HG03460 (cell line): ENCODE data around the gene SLC1A3.

ENCODE experiments used
- ATAC-seq: cut with Tn5 transposase; IDR thresholded peaks from one replicate; pipeline ENCODE4 v1.9.1; 2021; ENCODE audit not compliant: unreplicated experiment

SLC1A3 gene

DNA sequence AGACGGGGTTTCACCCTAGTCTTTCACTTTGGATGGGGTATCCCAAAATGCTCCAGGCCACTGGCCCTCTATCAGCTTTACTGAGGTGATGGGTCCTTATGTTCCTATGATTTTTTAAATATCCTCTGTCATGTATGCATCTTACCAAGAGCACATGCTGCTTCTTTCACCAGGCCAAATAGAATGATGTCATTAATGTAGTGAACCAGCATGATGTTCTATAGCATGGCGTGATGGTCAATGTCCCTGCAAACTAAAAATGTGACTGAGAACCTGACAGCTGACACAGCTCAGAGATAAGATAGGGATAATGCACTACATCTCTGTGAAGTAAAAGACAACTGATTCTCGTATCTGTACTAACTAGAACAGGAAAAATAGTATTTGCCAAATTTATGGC is 103.6 kb downstream of the SLC1A3 start:
- ATAC-seq: no peak

DNA sequence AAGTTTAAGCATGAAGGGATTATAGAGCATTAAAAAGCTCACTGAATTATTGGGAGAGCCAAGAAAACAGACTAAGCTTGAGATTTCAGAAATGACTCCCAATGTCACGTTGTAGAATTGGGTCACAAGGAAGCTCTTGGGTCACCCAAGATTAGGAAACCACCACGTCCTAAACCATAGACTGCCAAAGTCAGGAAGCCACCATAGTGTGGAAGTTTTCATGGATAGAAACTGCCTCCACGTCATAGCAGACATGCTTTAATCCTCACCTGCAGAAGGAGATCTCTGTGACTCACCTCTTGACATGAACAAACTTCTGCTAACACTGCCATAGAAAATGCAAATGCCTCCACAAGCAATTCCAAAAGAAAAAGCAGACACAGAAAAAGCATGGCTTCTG is 106.3 kb downstream of the SLC1A3 start:
- no peak for ATAC-seq

DNA sequence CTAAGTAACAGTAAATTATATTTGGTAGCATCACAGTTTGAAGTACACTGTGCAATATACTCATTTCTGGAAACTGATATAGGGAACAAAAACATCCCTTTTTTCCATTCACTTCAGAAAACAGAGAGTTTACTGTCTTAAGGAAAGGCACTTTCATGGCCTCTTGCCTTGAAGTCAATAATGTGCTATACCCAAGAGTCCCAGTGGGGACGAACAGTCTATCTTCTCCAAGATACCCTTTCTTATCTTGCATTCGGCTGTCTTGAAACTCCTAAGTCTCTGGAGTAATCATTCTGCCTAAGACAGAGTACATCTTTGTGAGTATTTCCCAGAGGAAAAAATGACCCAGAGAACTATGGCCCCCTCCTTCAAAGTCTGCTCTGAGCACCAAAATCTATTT is 107.1 kb downstream of the SLC1A3 start:
- no peak for ATAC-seq

DNA sequence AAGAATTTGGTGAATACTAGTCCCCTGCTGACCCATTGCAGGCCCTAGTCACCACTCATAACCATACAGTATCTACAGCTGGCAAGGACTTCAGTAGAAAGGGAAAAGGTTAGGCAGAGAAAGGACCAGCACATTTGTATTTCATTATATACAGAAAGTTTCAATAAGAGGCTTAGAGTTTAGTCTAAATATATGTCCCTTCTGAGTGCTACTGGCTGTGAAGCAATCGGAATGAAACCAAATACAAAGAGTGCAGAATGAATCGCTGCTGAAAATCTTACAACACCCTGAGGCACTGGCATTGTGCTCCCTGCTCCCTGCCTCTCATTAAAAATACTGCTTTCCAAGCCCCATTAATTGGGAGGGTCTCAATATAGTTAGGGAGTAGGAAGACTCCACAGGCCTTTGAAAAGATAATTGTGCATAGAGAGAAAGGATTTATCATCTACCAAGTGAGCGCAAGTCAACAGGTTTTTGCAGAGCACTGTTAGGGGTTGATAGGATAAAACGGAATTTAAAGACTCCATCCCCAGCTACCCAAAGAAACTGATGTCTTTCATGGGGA is 110.8 kb downstream of the SLC1A3 start:
- ATAC-seq: no peak

DNA sequence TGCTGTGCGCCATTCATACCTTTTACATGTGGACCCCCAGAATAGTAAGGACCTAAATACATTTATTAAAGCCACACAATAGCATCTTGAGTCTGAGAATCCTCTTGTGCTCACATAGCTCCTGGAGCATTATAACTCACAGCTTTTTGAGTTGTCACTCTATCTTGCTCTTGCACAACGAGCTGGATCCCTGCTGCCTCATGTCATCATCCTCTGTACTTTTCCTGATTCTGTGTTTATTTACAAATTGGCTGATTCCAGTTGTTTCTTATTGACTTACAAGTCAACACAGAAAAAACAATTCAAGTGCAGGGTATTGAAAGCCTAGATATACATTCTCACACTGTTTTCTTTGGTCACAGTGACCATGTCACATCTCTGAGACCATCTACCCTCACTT is 112.9 kb downstream of the SLC1A3 start:
- no peak for ATAC-seq

DNA sequence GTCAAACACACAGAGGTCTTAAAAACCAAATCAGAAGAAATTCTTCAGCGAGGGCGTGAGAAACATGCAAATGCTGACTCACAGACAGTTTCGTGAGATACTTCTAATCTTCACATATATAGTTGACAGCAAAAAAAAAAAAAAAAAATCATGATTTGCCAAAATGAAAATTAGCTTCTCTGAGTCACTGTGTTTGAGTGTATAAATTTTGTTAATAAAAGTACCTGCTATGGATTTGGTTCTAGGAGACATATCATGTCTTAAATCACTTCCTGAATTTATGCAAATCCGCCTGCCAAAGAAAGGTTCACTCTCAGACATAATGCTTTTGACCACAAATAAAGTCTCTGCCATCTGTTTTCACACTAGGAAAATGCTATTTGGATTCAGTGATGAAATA is 114.3 kb downstream of the SLC1A3 start:
- ATAC-seq: no peak

DNA sequence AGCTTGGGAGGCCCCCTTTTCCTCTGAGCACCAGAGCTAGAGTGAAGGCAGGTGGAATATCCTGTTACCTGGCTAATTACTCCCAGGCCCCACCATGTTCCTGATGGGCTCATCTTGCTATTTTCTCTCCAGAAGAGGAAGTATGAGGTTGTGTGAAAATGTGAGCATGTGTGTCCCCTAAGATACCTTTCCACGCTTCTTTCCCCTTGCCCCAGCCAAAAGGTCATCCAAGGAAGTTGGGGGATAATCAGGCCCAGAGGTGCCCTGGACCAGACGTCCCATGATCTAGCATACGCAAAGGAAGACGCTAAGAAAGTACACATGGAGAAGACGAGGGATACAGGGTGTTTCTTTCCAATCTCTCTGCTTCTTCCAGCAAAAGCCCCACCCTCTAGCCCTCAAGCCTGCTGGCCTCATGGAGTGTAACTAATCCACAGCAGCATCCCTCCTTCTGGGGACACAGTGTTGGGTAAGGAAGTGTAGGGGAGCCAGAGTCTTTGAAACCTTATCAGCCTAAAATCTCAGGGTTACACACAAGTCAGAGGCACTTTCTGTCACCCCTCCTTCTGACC is 115.3 kb downstream of the SLC1A3 start:
- ATAC-seq: no peak

DNA sequence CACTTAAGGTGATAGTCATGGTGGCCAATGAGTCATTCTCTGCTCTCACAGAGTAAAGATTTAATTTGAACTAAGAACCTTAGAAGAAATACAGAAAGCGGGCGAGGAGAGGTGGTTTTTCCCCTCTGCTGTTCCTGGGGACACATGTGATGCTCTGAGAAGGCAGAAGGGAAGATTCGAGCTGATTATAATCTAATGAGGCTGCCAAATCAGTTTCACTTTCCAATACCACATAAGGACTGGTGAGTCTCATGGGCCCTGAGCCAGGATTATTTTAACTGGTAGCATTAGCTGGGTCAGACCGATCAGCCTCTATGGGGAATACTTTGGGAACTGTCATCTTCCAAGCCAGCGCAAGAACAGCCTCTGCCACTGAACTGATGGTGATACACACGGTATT is 116.5 kb downstream of the SLC1A3 start:
- no peak for ATAC-seq

DNA sequence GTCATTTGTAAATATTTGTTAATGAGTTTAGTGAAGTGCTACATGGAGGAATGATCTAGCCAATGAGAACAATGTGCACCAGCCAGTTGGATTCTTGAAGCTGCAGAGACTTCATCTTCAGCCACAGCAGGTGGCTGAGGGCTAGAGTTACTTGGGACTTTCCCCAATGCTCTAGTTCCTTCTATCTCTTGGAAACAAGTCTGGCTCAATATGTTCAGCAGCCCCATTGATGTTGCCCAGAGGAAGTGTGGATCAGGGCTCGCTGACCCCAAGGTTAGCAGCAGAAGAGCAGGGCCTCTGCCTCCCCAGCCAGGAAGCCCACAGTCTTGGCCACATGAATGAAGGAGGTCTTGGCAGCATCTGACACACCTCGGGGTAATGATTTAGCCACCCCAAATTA is 117.5 kb downstream of the SLC1A3 start:
- peak; percentile 54 for ATAC-seq

DNA sequence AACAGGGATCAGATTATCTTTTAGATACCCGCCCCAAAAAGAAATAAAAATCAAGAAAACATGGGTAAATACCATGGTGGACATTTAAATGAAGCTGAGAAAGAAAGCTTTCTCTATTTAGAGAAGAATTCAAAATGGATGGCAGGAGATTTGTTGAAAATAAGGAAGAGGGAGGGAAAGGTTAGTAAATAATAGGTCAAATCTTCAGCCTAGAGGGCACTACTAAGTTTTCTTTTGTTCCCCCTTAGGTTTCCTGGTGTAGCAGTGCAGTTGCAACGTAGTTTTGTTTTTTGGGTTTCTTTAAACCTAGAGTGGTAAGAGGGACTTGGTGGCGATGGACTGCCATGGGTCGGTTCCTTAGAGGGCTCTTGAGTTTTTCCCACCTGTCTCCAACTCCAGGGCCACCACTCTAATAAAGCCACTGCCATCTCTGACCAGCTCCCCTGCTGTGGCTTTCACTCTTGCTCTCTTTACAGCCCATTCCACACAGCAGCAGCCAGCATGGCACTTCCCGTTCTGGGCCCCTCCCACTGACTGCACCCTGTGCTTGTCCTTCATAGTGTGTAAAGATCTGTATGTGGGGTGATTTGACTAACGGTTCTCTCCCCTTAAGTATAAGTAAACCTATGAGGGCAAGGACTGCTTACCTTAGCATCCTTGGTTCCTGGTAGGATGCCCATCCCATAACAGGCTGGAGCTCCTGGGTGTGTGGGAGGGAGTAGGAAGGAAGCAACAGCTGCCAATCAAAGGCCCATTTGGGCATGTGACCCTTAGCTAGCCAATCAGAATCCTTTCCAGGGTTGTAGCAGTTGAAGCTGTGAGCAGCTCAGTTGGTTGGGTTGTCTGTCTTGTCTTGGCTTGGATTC is 118.3 kb downstream of the SLC1A3 start:
- peak; percentile 70 for ATAC-seq

DNA sequence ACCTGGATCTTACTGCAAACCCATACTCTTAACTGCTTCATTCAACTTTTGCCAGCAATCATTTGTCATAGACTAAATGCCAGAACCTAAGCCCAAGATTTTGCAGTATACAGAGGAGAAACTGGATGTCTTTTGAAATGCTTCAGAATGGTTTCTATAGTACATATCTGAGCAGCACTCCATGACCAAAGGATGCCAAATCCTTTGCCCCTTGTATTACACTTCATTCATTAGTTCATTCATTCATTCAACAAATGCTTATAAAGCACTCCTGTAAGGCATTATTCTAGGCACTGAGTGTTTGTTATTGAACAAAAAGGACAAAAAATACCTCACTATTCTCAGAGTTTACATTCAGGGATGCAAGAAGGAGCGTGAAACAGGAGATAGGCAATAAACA is 119.9 kb downstream of the SLC1A3 start:
- no peak for ATAC-seq

DNA sequence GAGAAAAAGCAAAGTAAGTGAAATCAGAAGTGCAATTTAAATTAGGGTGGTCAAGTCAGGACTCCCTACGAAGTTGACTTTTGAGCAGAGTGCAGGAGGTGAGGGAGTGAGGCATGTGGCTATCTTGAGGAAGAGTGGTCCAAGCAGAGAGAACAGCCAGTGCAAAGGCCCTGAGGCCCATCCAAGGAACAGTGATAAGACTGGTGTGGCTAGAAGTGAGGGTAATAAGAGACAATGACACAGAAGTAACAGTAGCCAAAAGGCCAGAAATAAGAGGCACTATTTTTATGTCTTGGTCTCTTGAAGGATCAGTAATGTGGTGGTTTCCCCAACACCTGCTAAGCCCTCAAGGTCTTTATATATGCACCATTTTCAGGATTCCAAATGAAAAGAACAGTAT is 120.4 kb downstream of the SLC1A3 start:
- no peak for ATAC-seq

DNA sequence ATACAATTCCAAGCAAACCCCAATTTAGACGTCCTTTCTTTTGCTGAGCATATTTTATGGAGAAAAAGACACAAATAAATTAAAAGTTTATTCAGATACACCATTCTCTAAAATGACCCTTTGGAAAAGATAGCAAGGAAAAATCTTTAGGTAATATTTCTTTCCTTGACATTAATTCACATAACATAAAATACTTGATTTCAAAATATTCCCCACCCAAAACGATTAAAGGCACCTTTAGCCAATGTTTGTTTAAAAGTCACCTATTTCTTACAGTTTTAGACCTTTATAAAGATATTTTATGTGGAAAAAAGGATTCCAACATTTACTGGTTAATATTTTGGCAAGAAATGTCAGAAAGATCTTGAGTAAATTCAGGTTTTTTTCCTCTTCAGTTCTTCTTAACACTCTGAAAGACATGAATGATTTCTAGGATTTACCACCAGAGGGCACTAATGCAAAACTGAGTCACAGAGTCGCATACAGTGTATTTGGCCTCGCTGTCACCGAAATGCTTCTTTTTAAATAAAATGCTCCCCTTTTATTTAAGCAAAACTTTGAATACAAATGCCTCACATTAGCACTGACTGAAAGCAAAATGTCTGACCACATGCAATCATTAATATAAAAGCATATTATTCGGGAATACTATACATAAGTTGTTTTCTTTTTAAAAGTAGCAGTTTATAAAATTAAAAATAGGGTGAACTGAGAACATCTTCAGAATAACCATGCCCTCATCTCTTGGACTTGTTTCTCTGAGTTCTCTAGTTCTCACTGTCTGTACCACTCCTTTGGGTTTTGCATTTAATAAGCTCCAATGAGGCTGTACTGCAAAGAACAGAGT is 122.5 kb downstream of the SLC1A3 start:
- ATAC-seq: no peak

DNA sequence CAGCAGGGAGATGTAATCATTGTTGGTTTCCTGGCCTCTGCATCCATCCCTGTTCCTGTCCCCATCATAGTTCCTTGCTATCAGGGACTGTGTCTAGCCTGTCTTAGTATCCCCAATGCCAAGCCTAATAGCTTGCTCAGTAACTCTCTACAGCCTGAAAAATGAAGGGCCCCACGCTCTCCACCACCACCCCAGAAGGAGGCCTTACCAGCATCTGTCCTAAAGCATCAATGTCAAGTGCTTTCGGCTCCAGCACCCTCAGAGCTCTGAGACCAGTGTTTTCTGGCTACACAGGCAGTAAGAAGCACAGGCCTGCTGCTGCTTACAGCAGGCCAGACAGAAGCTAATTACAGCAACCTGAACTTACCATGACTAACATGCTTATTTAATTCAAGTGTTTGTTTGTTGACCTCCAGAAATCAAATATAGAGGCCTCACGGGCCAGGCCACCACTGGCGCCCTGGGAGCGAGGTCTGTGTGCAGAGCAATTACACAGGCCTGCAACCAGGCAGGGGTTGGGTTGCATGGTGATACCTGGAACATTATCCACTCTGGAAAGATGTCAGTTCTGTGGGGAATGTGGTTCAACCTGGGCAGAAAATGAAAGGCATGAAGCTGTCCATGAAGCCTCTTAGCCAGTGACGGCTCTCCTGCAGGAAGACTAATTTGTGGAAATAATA is 124.3 kb downstream of the SLC1A3 start:
- no peak for ATAC-seq

DNA sequence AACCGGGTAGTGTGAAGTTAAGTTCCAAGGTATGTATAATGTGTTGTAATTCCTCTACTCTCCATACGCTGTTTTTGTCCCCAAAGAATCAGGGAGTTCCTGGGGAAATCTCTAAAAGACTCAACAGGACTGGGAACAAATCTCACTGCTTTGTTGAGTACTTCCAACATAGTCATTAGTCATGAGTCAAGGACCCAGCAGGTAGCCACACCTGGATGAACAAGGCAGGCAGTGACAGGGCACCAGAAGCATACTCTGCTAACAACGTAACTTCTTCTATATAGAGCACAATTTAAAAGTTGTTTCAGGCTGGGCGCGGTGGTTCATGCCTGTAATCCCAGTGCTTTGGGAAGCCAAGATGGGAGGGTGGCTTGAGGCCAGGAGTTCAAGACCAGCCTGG is 126.8 kb downstream of the SLC1A3 start:
- ATAC-seq: no peak

DNA sequence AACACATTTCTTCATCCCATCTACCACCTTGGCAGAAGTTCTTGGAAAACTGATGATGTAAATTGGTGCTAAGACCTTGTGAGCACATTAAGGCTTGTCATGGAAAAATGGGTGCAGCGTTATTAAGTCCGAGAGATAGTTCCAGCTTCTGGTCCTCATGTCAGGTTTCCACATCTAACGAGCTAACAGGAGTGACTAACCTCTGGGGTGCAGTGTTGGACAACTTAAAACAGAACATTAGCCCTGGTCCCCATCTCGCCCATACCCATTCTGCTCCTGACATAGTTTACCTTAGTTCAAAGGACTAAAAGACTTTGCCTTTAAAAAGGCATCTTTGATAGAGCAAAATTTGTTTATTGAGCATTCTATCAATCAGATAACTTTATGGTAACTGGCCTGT is 128.0 kb downstream of the SLC1A3 start:
- no peak for ATAC-seq

DNA sequence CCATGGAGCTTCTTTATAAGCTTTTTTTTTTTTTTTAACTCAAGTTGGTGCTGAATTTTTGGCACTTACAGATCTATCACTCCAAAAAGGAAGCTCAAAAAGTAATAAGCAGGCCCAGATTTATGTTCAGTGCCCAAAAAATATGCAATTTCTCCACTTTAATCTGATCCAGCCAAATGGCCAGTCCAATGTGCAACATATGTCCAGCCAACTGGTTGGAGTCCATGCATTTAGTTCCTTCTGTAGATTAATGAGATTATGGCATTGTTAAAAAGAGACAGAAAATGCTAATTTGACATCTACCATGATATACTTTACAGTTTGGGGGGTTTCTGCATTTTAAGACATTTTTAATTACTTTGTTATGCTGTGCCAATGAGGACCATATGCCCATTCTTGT is 129.5 kb downstream of the SLC1A3 start:
- no peak for ATAC-seq
